ENCODE data around the gene DNAH14.

DNA sequence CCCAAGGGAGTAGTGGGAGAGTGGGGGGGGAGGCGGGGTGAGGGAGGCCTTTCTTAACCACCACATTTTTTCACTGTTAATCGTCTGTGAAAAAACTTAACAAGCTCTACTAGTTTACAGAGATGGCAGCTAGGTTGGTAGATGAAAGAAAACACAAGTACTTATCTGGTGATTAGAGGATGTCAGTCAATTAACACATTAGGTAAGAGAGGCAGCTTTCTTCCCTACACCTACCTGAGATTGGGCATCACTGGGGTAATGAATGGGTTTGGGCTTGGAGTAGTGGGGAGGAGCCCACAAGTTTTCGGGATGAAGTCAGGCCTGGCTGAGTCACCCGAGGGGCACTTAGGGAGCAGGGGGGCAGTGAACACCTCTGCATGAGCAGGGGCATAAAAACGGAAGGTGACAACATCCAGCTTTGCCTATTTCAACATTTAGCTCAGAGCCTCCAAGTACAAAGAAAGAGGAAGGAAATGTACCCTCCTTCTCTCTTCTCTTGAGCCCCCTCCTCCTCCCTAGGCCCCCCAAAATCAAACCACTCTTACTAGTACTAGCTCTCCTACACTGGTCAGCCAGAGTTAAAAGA lies 495.8 kb downstream of the DNAH14 start:
- TF ChIP-seq, protein P1, sequence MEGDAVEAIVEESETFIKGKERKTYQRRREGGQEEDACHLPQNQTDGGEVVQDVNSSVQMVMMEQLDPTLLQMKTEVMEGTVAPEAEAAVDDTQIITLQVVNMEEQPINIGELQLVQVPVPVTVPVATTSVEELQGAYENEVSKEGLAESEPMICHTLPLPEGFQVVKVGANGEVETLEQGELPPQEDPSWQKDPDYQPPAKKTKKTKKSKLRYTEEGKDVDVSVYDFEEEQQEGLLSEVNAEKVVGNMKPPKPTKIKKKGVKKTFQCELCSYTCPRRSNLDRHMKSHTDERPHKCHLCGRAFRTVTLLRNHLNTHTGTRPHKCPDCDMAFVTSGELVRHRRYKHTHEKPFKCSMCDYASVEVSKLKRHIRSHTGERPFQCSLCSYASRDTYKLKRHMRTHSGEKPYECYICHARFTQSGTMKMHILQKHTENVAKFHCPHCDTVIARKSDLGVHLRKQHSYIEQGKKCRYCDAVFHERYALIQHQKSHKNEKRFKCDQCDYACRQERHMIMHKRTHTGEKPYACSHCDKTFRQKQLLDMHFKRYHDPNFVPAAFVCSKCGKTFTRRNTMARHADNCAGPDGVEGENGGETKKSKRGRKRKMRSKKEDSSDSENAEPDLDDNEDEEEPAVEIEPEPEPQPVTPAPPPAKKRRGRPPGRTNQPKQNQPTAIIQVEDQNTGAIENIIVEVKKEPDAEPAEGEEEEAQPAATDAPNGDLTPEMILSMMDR (IDR thresholded peaks at IDR 0.05): no peak
- no peak for TF ChIP-seq POLR2A (IDR thresholded peaks at IDR 0.05)

Measured in adrenal gland (tissue), 5 donors.